SK-N-SH (cell line): ENCODE measurements around the gene SULT1A1.
"Not testable (repeated sequence)": the region's sequence is repeated elsewhere in the genome, so short reads cannot be mapped to it uniquely, and the experiment has no call there.

Experiments
- CTCF ChIP-seq: fragments of 200-600 bp; sonication (generic); IDR thresholded peaks from 2 replicates; pipeline ENCODE4 v1.6.1; 2017; ENCODE audit warnings: antibody characterized with exemption, mild to moderate bottlenecking, moderate library complexity
- EZH2phosphoT487 ChIP-seq: fragments of 200-600 bp; sonication (generic); IDR thresholded peaks from 2 replicates; pipeline ENCODE4 v1.6.1; 2017; ENCODE audit warnings: low read depth, mixed run types, mild to moderate bottlenecking, antibody characterized with exemption, moderate library complexity, borderline replicate concordance
- FOXM1 ChIP-seq: IDR thresholded peaks from 2 replicates; pipeline ENCODE4 v1.4.0; 2012; ENCODE audit warnings: low read depth, mild to moderate bottlenecking
- GATA2 ChIP-seq: sonication (generic); formaldehyde crosslinking; IDR thresholded peaks from 2 replicates; pipeline ENCODE4 v1.5.0; 2020; ENCODE audit warnings: mild to moderate bottlenecking, missing genetic modification reagents
- JUND ChIP-seq: IDR thresholded peaks from 2 replicates; pipeline ENCODE4 v1.4.0; 2012
- MEF2A ChIP-seq: IDR thresholded peaks from 2 replicates; pipeline ENCODE4 v1.4.0; 2012; ENCODE audit warnings: low read depth, borderline replicate concordance
- POLR2AphosphoS5 ChIP-seq: IDR thresholded peaks from 2 replicates; pipeline ENCODE4 v1.6.1; 2012; ENCODE audit warnings: low read depth, low read length
- RFX5 ChIP-seq: IDR thresholded peaks from 2 replicates; pipeline ENCODE4 v1.6.1; 2012; ENCODE audit warnings: mild to moderate bottlenecking, improper control_type of control experiment, low read length
- RXRA ChIP-seq: IDR thresholded peaks from 2 replicates; pipeline ENCODE4 v1.4.0; 2012; ENCODE audit warnings: low read depth, mild to moderate bottlenecking, borderline replicate concordance
- TEAD4 ChIP-seq: IDR thresholded peaks from 2 replicates; pipeline ENCODE4 v1.4.0; 2012; ENCODE audit warnings: mild to moderate bottlenecking, borderline replicate concordance; ENCODE audit not compliant: insufficient read depth
- YY1 ChIP-seq: IDR thresholded peaks from 2 replicates; pipeline ENCODE4 v1.4.0; 2012; ENCODE audit warnings: low read depth, mild to moderate bottlenecking
- TF ChIP-seq, protein P1 (sequence below): IDR thresholded peaks from 2 replicates; pipeline ENCODE4 v1.6.1; 2012; ENCODE audit warnings: mild to moderate bottlenecking, low read depth, low read length, moderate library complexity
- TF ChIP-seq, protein P2 (sequence below): IDR thresholded peaks from 2 replicates; pipeline ENCODE4 v1.4.0; 2012; ENCODE audit warnings: low read depth

DNA sequence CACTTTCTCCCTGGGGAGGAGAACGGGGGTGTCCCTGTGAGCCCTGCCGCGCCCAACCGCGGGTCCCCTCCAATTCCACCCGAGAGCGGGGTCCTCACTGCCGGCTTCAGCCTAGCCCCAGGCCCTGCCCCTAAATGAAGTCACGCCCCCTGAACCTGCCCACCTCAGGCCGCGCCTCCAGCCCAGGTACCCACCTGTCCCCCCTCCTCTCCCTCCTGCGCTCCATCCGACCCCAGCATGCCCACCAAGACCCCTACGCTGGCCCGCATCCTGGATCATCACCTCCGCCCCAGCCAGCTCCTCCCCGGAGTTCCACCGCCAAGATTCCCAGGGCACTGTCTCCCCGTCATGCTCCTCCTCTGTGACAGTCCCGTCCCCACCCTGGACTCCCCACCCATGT is 8.9 kb downstream of the SULT1A1 start:
- TF ChIP-seq CTCF; JUND; RFX5; YY1; POLR2AphosphoS5; EZH2phosphoT487; RXRA; TEAD4; FOXM1; MEF2A; GATA2 (CRISPR knock-in tag): not testable (repeated sequence)
- TF ChIP-seq, protein P1, sequence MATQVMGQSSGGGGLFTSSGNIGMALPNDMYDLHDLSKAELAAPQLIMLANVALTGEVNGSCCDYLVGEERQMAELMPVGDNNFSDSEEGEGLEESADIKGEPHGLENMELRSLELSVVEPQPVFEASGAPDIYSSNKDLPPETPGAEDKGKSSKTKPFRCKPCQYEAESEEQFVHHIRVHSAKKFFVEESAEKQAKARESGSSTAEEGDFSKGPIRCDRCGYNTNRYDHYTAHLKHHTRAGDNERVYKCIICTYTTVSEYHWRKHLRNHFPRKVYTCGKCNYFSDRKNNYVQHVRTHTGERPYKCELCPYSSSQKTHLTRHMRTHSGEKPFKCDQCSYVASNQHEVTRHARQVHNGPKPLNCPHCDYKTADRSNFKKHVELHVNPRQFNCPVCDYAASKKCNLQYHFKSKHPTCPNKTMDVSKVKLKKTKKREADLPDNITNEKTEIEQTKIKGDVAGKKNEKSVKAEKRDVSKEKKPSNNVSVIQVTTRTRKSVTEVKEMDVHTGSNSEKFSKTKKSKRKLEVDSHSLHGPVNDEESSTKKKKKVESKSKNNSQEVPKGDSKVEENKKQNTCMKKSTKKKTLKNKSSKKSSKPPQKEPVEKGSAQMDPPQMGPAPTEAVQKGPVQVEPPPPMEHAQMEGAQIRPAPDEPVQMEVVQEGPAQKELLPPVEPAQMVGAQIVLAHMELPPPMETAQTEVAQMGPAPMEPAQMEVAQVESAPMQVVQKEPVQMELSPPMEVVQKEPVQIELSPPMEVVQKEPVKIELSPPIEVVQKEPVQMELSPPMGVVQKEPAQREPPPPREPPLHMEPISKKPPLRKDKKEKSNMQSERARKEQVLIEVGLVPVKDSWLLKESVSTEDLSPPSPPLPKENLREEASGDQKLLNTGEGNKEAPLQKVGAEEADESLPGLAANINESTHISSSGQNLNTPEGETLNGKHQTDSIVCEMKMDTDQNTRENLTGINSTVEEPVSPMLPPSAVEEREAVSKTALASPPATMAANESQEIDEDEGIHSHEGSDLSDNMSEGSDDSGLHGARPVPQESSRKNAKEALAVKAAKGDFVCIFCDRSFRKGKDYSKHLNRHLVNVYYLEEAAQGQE = not testable (repeated sequence)
- TF ChIP-seq, protein P2, sequence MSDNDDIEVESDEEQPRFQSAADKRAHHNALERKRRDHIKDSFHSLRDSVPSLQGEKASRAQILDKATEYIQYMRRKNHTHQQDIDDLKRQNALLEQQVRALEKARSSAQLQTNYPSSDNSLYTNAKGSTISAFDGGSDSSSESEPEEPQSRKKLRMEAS = not testable (repeated sequence)
